ENCODE data around the gene PDPR. TPM values are rescaled to one million over a fixed set of nuclear protein-coding genes. Genes with fewer than 3 reads are reported as not detected.
A peak's percentile ranks its signal among the peaks of the same experiment; 100 is the strongest.
"Not testable (repeated sequence)": the region's sequence is repeated elsewhere in the genome, so short reads cannot be mapped to it uniquely, and the experiment has no call there.

Gene PDPR
- total RNA-seq, result 10 to 100 TPM in 1 of 2 donors, 1 to 10 TPM in 1; 9.6 to 14.3 TPM

- TF ChIP-seq POLR2A (IDR thresholded peaks at IDR 0.05), result peak in 1 of 3 donors; percentile 41
- H3K27me3 ChIP-seq; H3K4me1 ChIP-seq; H3K36me3 ChIP-seq (replicated peaks in 1 of 2; ENCODE audit: insufficient read depth in 1 of 2, low read depth in 2 of 2); intact Hi-C loops (cut with DNase I); H3K9me3 ChIP-seq: not testable (repeated sequence)
- ATAC-seq, result peak; percentile 98
- Histone ChIP-seq H3K27ac (peak within 1 kb of the TSS in 3 of 4 donors; percentile 56 to 81 (median 74)), H3K4me3 (peak within 1 kb of the TSS; percentile 54 to 92)
- WGBS, 2 donors, result 0 to 2% methylated on average over 10 to 66 of the region's 88 CpGs
- peak; percentile 95 to 97 (median 96) for DNase-seq
Measured at GRCh38 chr16:70113982-70114826, at the start of gene PDPR. PDPR (plus strand) TSS chr16:70114332; CDS start chr16:70120493, 6,161 bp downstream.

- ATAC-seq (peak; percentile 25), DNase-seq (peak; percentile 62 to 73 (median 65))
- H3K36me3 ChIP-seq (replicated peaks in 1 of 2; ENCODE audit: insufficient read depth in 1 of 2, low read depth in 2 of 2); H3K27me3 ChIP-seq; intact Hi-C loops (cut with DNase I); H3K9me3 ChIP-seq: not testable (repeated sequence)
- Histone ChIP-seq H3K4me3 (peak overlapping the region; percentile 60 to 62), H3K27ac (peak overlapping the region; percentile 87 to 96 (median 90)), H3K4me1 (peaks cover 41% of the 10 kb centered on the region)
- TF ChIP-seq CTCF (IDR thresholded peaks at IDR 0.05) (peak in 2 of 7 experiments; percentile 14), POLR2A (IDR thresholded peaks at IDR 0.05) (peak in 1 of 3 donors; percentile 34)
- WGBS, 2 donors, result 0 to 1% methylated on average over 4 to 22 of the region's 22 CpGs
Measured at GRCh38 chr16:70064841-70065370, 49.2 kb upstream of the PDPR start.

- intact Hi-C loops (cut with DNase I); DNase-seq; H3K27me3 ChIP-seq; H3K36me3 ChIP-seq (replicated peaks in 1 of 2; ENCODE audit: insufficient read depth in 1 of 2, low read depth in 2 of 2); H3K9me3 ChIP-seq: not testable (repeated sequence)
- peak overlapping the region; percentile 87 to 96 (median 90) for H3K27ac ChIP-seq
- peak; percentile 29 for ATAC-seq
- WGBS, 2 donors, result 0% methylated on average over 8 of the region's 40 CpGs; no CpG with 5 or more reads in 1 of the 2 donors
- peak overlapping the region; percentile 60 to 62 for H3K4me3 ChIP-seq
- peaks cover 37% of the 10 kb centered on the region for H3K4me1 ChIP-seq
Measured at GRCh38 chr16:70065376-70065745, 48.8 kb upstream of the PDPR start.

- H3K36me3 ChIP-seq (replicated peaks in 1 of 2; ENCODE audit: insufficient read depth in 1 of 2, low read depth in 2 of 2); H3K27me3 ChIP-seq; H3K9me3 ChIP-seq; intact Hi-C loops (cut with DNase I): not testable (repeated sequence)
- ATAC-seq (peak; percentile 97), DNase-seq (peak; percentile 95 to 96 (median 96))
- peak overlapping the region; percentile 60 to 62 for H3K4me3 ChIP-seq
- TF ChIP-seq POLR2A (IDR thresholded peaks at IDR 0.05), result peak; percentile 79 to 92 (median 85)
- peaks cover 30% of the 10 kb centered on the region for H3K4me1 ChIP-seq
- 0 to 3% methylated on average over 6 to 61 of the region's 62 CpGs for WGBS, 2 donors
- peak overlapping the region; percentile 87 to 96 (median 90) for H3K27ac ChIP-seq
Measured at GRCh38 chr16:70065746-70066658, 48.1 kb upstream of the PDPR start.

- H3K36me3 ChIP-seq (replicated peaks in 1 of 2; ENCODE audit: insufficient read depth in 1 of 2, low read depth in 2 of 2); H3K4me3 ChIP-seq; intact Hi-C loops (cut with DNase I); ATAC-seq; H3K27me3 ChIP-seq; H3K9me3 ChIP-seq: not testable (repeated sequence)
- Histone ChIP-seq H3K4me1 (peaks cover 23% of the 10 kb centered on the region), H3K27ac (peak overlapping the region in 2 of 4 donors; percentile 87 to 96)
- peak in 1 of 4 donors; percentile 16 for DNase-seq
- 6 to 14% methylated on average over 13 to 14 of the region's 14 CpGs for WGBS, 2 donors
Measured at GRCh38 chr16:70066751-70067150, 47.4 kb upstream of the PDPR start.

GRCh38 chr16:70079081-70079480, 35.1 kb upstream of the PDPR start:
- ATAC-seq; H3K36me3 ChIP-seq (replicated peaks in 1 of 2; ENCODE audit: insufficient read depth in 1 of 2, low read depth in 2 of 2); H3K27ac ChIP-seq; intact Hi-C loops (cut with DNase I); H3K9me3 ChIP-seq; H3K27me3 ChIP-seq; H3K4me3 ChIP-seq; DNase-seq; H3K4me1 ChIP-seq: not testable (repeated sequence)
- 80 to 100% methylated on average over 1 to 6 of the region's 9 CpGs for WGBS, 2 donors

- H3K4me1 ChIP-seq; intact Hi-C loops (cut with DNase I); DNase-seq; H3K36me3 ChIP-seq (replicated peaks in 1 of 2; ENCODE audit: insufficient read depth in 1 of 2, low read depth in 2 of 2); H3K9me3 ChIP-seq; ATAC-seq; H3K27ac ChIP-seq; H3K4me3 ChIP-seq; H3K27me3 ChIP-seq: not testable (repeated sequence)
- WGBS, 2 donors, result 68 to 81% methylated on average over 7 of the region's 7 CpGs
Measured at GRCh38 chr16:70081219-70081618, 32.9 kb upstream of the PDPR start.

GRCh38 chr16:70083931-70084330, 30.2 kb upstream of the PDPR start:
- intact Hi-C loops (cut with DNase I); H3K27ac ChIP-seq; ATAC-seq; H3K9me3 ChIP-seq; H3K4me1 ChIP-seq; H3K36me3 ChIP-seq (replicated peaks in 1 of 2; ENCODE audit: insufficient read depth in 1 of 2, low read depth in 2 of 2); H3K27me3 ChIP-seq; DNase-seq; H3K4me3 ChIP-seq: not testable (repeated sequence)
- WGBS, 2 donors, result 67 to 83% methylated on average over 4 of the region's 4 CpGs

- DNase-seq; H3K4me3 ChIP-seq; H3K27me3 ChIP-seq; H3K9me3 ChIP-seq; H3K36me3 ChIP-seq (replicated peaks in 1 of 2; ENCODE audit: insufficient read depth in 1 of 2, low read depth in 2 of 2); intact Hi-C loops (cut with DNase I); H3K4me1 ChIP-seq; ATAC-seq; H3K27ac ChIP-seq: not testable (repeated sequence)
- WGBS, 2 donors, result 70 to 71% methylated on average over 2 of the region's 2 CpGs
Measured at GRCh38 chr16:70088160-70088559, 26.0 kb upstream of the PDPR start.

GRCh38 chr16:70088877-70089276, 25.3 kb upstream of the PDPR start:
- not testable (repeated sequence) for ATAC-seq

More at GRCh38 chr16:70088877-70089276, 25.3 kb upstream of the PDPR start:
- H3K4me3 ChIP-seq; H3K27ac ChIP-seq; H3K27me3 ChIP-seq; H3K9me3 ChIP-seq; intact Hi-C loops (cut with DNase I); H3K4me1 ChIP-seq; DNase-seq; H3K36me3 ChIP-seq (replicated peaks in 1 of 2; ENCODE audit: insufficient read depth in 1 of 2, low read depth in 2 of 2): not testable (repeated sequence)
- WGBS, 2 donors, result no CpG with 5 or more reads among the region's 4 CpGs
